ENCODE measurements around the gene ACSS2. TPM values are rescaled to one million over a fixed set of nuclear protein-coding genes. Genes with fewer than 3 reads are reported as not detected.
"Not testable (repeated sequence)": the region's sequence is repeated elsewhere in the genome, so short reads cannot be mapped to it uniquely, and the experiment has no call there.

ACSS2 gene
- total and polyA plus RNA-seq, 7 experiments from 2014 or later: 14.6 to 51.7 (median 37.5) TPM

DNA sequence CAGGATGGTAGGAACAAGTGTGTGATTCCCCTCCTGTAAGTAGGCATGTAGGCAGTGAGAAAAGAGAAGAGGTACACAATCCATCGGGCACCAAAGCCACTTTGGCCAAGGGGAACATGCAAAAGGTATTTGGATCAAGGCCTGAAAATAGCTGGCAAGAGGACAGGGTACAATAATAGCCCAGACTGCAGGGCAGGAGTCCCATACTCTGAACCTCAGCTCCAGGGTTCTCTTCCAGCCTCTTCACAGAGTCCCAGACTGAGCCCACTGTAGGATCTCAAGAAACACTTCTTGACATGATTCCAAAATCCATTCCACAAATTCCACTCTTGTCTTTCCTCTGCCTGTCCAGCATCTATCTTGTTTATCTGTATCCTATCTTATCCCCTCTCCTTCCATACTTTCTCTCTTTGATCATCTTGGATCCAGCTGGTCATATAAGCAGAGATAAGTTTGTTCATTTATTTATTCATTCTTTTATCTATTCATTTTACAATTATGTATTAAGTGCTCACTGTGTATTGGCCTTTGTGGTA lies 19.7 kb downstream of the ACSS2 start:
- no peaks in the 10 kb centered on the region for H3K9me3 ChIP-seq (ENCODE audit: control insufficient read depth in 2 of 3, low read length in 3 of 3)
- no peaks in the 10 kb centered on the region for H3K27me3 ChIP-seq (ENCODE audit: control insufficient read depth in 2 of 2, insufficient read depth in 2 of 2, low read length in 2 of 2)
- no peak overlapping the region for H3K27ac ChIP-seq (ENCODE audit: low read depth, low read length)
- ATAC-seq: no peak
- peaks cover 0 to 32% (median 15%) of the 10 kb centered on the region in 5 donors for H3K36me3 Mint-ChIP-seq
- H3K4me3 ChIP-seq (ENCODE audit: low read length): no peak overlapping the region
- intact Hi-C loops (cut with micrococcal nuclease): no loop called here
- peaks cover 14 to 44% (median 21%) of the 10 kb centered on the region in 7 donors for H3K4me1 Mint-ChIP-seq
- no peak overlapping the region for H3K4me3 Mint-ChIP-seq
- peaks cover 0 to 13% of the 10 kb centered on the region in 2 donors for H3K4me1 ChIP-seq (ENCODE audit: control insufficient read depth in 2 of 2, insufficient read depth in 2 of 2, low read length in 2 of 2)
- ChIA-PET CTCF (no interaction called here), POLR2A (interaction anchor here (0.6 kb wide), 1 partner anchor 54 kb away, joined by 4 read pairs; no protein-coding TSS in a partner anchor)
- H3K9me3 Mint-ChIP-seq: peaks cover 0 to under 1% (median 0%) of the 10 kb centered on the region in 11 donors
- no peak for DNase-seq
- H3K36me3 ChIP-seq (ENCODE audit: control insufficient read depth in 2 of 3, insufficient read depth in 3 of 3, low read length in 3 of 3): no peaks in the 10 kb centered on the region
- H3K27me3 Mint-ChIP-seq: no peaks in the 10 kb centered on the region
- peak overlapping the region in 1 of 9 donors; percentile 59 for H3K27ac Mint-ChIP-seq

- H3K4me1 ChIP-seq (ENCODE audit: control insufficient read depth in 2 of 2, insufficient read depth in 2 of 2, low read length in 2 of 2); POLR2A ChIA-PET; H3K27me3 Mint-ChIP-seq; ATAC-seq; H3K4me3 ChIP-seq (ENCODE audit: low read length); H3K9me3 ChIP-seq (ENCODE audit: control insufficient read depth in 2 of 3, low read length in 3 of 3); H3K4me3 Mint-ChIP-seq; CTCF ChIA-PET; H3K36me3 ChIP-seq (ENCODE audit: control insufficient read depth in 2 of 3, insufficient read depth in 3 of 3, low read length in 3 of 3); H3K27ac ChIP-seq (ENCODE audit: low read depth, low read length); H3K9me3 Mint-ChIP-seq; H3K27ac Mint-ChIP-seq; intact Hi-C loops (cut with micrococcal nuclease); DNase-seq; H3K27me3 ChIP-seq (ENCODE audit: control insufficient read depth in 2 of 2, insufficient read depth in 2 of 2, low read length in 2 of 2): not testable (repeated sequence)
- peaks cover 0 to 35% (median 17%) of the 10 kb centered on the region in 5 donors for H3K36me3 Mint-ChIP-seq
- H3K4me1 Mint-ChIP-seq: peaks cover under 1 to 30% (median 7%) of the 10 kb centered on the region in 7 donors
These were observed 21.7 kb downstream of the ACSS2 start for GRCh38 chr20:34898129-34898528.

DNA sequence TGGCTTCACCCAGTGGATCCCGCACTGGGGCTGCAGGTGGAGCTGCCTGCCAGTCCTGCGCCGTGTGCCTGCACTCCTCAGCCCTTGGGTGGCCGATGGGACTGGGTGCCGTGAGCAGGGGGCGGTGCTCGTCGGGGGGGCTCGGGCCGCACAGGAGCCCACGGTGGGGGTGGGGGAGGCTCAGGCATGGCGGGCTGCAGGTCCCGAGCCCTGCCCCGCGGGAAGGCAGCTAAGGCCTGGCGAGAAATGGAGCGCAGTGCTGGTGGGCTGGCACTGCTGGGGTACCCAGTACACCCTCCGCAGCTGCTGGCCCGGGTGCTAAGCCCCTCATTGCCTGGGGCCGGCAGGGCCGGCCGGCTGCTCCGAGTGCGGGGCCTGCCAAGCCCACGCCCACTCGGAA lies 22.3 kb downstream of the ACSS2 start:
- H3K4me1 Mint-ChIP-seq: peaks cover 0 to 34% (median 7%) of the 10 kb centered on the region in 7 donors
- H3K27me3 ChIP-seq (ENCODE audit: control insufficient read depth in 2 of 2, insufficient read depth in 2 of 2, low read length in 2 of 2); DNase-seq; ATAC-seq; H3K27me3 Mint-ChIP-seq; H3K27ac Mint-ChIP-seq; H3K4me1 ChIP-seq (ENCODE audit: control insufficient read depth in 2 of 2, insufficient read depth in 2 of 2, low read length in 2 of 2); POLR2A ChIA-PET; H3K4me3 ChIP-seq (ENCODE audit: low read length); H3K9me3 Mint-ChIP-seq; H3K27ac ChIP-seq (ENCODE audit: low read depth, low read length); H3K36me3 ChIP-seq (ENCODE audit: control insufficient read depth in 2 of 3, insufficient read depth in 3 of 3, low read length in 3 of 3); intact Hi-C loops (cut with micrococcal nuclease); CTCF ChIA-PET; H3K4me3 Mint-ChIP-seq; H3K9me3 ChIP-seq (ENCODE audit: control insufficient read depth in 2 of 3, low read length in 3 of 3): not testable (repeated sequence)
- H3K36me3 Mint-ChIP-seq: peaks cover 0 to 35% (median 22%) of the 10 kb centered on the region in 5 donors

- no peak overlapping the region for H3K4me3 Mint-ChIP-seq
- ChIA-PET POLR2A (no interaction called here), CTCF (interaction anchor here (0.6 kb wide), 1 partner anchor 908 kb away, joined by 4 read pairs; no protein-coding TSS in a partner anchor)
- DNase-seq (no peak), ATAC-seq (no peak)
- peaks cover 0 to 3% (median 0%) of the 10 kb centered on the region in 11 donors for H3K9me3 Mint-ChIP-seq
- Histone ChIP-seq H3K27me3 (ENCODE audit: control insufficient read depth in 2 of 2, insufficient read depth in 2 of 2, low read length in 2 of 2) (no peaks in the 10 kb centered on the region), H3K9me3 (ENCODE audit: control insufficient read depth in 2 of 3, low read length in 3 of 3) (no peaks in the 10 kb centered on the region), H3K4me1 (ENCODE audit: control insufficient read depth in 2 of 2, insufficient read depth in 2 of 2, low read length in 2 of 2) (peaks cover 0 to 5% of the 10 kb centered on the region in 2 donors), H3K36me3 (ENCODE audit: control insufficient read depth in 2 of 3, insufficient read depth in 3 of 3, low read length in 3 of 3) (no peaks in the 10 kb centered on the region), H3K4me3 (ENCODE audit: low read length) (no peak overlapping the region), H3K27ac (ENCODE audit: low read depth, low read length) (no peak overlapping the region)
- intact Hi-C loops (cut with micrococcal nuclease): no loop called here
- H3K4me1 Mint-ChIP-seq: peaks cover 2 to 34% (median 14%) of the 10 kb centered on the region in 7 donors
- H3K36me3 Mint-ChIP-seq: peaks cover 4 to 25% (median 15%) of the 10 kb centered on the region in 5 donors
- peak overlapping the region in 1 of 9 donors; percentile 38 for H3K27ac Mint-ChIP-seq
- no peaks in the 10 kb centered on the region for H3K27me3 Mint-ChIP-seq
These were observed 27.8 kb downstream of the ACSS2 start for GRCh38 chr20:34904202-34904621.

DNA sequence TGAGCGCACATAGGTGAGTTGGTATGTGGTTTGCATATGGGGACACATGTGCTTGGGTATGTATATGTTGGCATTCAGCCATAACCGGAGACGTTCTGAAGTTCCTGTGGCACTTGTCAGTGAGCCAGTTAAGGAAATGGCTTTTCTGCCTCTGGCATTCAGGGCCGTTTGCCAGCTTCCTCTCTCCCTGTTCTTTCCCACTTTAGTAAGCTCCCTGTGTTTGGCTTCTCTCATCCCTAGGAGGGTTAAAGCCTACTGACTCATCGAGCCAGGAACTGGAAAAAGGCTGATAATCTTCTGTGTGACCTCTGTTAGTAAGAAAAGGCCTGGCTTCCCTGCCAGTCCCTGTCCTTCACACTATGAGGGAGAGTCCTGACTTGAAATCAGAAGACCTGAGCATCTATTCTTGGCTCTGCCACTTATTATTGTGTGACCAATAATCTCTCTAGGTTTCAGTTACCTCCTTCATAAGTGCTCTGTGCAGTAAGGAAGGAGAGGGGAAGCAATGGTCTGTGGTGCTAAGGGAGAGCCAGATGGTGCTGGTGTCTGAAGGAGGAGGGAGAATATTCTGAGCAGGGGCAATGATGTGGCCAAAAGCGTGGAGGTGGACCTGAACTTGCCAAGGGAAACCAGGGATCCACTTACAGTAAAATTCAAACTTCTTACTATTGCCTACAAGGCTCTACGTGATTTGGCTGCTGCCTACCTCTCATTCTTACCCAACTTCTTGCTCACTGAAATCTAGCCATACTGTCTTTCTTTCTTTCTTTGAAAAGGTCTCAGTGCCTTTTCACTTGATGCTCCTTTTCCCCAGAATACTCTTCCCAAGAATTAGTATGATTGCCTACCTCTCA lies 31.4 kb downstream of the ACSS2 start:
- Histone ChIP-seq H3K27me3 (ENCODE audit: control insufficient read depth in 2 of 2, insufficient read depth in 2 of 2, low read length in 2 of 2) (no peaks in the 10 kb centered on the region), H3K4me1 (ENCODE audit: control insufficient read depth in 2 of 2, insufficient read depth in 2 of 2, low read length in 2 of 2) (peaks cover 0 to 5% of the 10 kb centered on the region in 2 donors), H3K4me3 (ENCODE audit: low read length) (no peak overlapping the region), H3K9me3 (ENCODE audit: control insufficient read depth in 2 of 3, low read length in 3 of 3) (no peaks in the 10 kb centered on the region), H3K36me3 (ENCODE audit: control insufficient read depth in 2 of 3, insufficient read depth in 3 of 3, low read length in 3 of 3) (no peaks in the 10 kb centered on the region), H3K27ac (ENCODE audit: low read depth, low read length) (no peak overlapping the region)
- no peak for ATAC-seq
- Mint-ChIP-seq H3K27ac (peak overlapping the region in 2 of 9 donors; percentile 7 to 63), H3K27me3 (no peaks in the 10 kb centered on the region), H3K4me3 (no peak overlapping the region), H3K4me1 (peaks cover under 1 to 22% (median 14%) of the 10 kb centered on the region in 7 donors), H3K36me3 (peaks cover 4 to 25% (median 5%) of the 10 kb centered on the region in 5 donors), H3K9me3 (no peaks in the 10 kb centered on the region)
- CTCF ChIA-PET: no interaction called here
- peak in 4 of 9 donors; percentile 6 to 16 (median 7) for DNase-seq
- intact Hi-C loops (cut with micrococcal nuclease): no loop called here
- POLR2A ChIA-PET: no interaction called here

DNA sequence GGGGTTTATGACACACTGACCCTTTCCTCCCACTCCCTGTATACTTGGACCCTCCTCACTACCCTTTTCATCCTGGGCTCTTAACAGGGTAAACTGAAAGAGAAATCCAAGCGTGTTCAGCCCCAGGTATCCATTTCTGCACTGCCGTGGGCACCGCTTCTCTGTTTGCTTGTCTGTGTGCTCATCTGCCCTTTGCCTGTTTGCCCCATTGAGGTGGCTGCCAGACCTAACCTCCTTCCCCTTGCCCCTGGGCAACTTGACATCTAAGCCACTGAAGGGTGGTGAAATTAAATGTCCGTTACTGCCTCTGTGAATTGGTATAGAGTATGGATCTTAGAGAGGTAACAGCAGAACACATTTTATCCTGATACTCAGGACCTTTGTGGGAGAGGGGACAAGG lies 38.7 kb downstream of the ACSS2 start:
- Mint-ChIP-seq H3K9me3 (peaks cover 0 to 9% (median 0%) of the 10 kb centered on the region in 11 donors), H3K4me1 (peaks cover 13 to 42% (median 33%) of the 10 kb centered on the region in 7 donors), H3K36me3 (peaks cover 6 to 50% (median 12%) of the 10 kb centered on the region in 5 donors), H3K27ac (peak overlapping the region in 1 of 9 donors; percentile 7), H3K27me3 (no peaks in the 10 kb centered on the region), H3K4me3 (no peak overlapping the region)
- no peak for ATAC-seq
- Histone ChIP-seq H3K36me3 (ENCODE audit: control insufficient read depth in 2 of 3, insufficient read depth in 3 of 3, low read length in 3 of 3) (peaks cover 0 to 9% (median 0%) of the 10 kb centered on the region in 3 experiments), H3K9me3 (ENCODE audit: control insufficient read depth in 2 of 3, low read length in 3 of 3) (no peaks in the 10 kb centered on the region), H3K27ac (ENCODE audit: low read depth, low read length) (no peak overlapping the region), H3K27me3 (ENCODE audit: control insufficient read depth in 2 of 2, insufficient read depth in 2 of 2, low read length in 2 of 2) (no peaks in the 10 kb centered on the region), H3K4me3 (ENCODE audit: low read length) (no peak overlapping the region), H3K4me1 (ENCODE audit: control insufficient read depth in 2 of 2, insufficient read depth in 2 of 2, low read length in 2 of 2) (peaks cover 10 to 18% of the 10 kb centered on the region in 2 donors)
- DNase-seq: no peak
- POLR2A ChIA-PET: no interaction called here
- CTCF ChIA-PET: no interaction called here
- intact Hi-C loops (cut with micrococcal nuclease): no loop called here
